CD4-positive, alpha-beta memory T cell (primary cell): ENCODE data around the gene KCNA1. TPM values are rescaled to one million over a fixed set of nuclear protein-coding genes. Genes with fewer than 3 reads are reported as not detected.

Experiments used
- CTCF ChIA-PET: fragments of 350-600 bp; sonication (Branson Sonifier 250); formaldehyde crosslinking; loops from one replicate; lab custom pipeline; 2021; ENCODE audit warnings: inconsistent platforms; ENCODE audit not compliant: partially characterized antibody; lab: Charles Lee
- POLR2A ChIA-PET: fragments of 350-600 bp; sonication (Branson Sonifier 250); formaldehyde crosslinking; loops from one replicate; lab custom pipeline; 2021; ENCODE audit not compliant: partially characterized antibody; lab: Charles Lee
- DNase-seq, 5 donors: peaks; one replicate each; pipeline versions ENCODE4 v3.0.0 to v3.0.0-alpha.2; 2020 to 2022; ENCODE audit warnings: mixed read lengths in 1 of 5
- H3K27ac ChIP-seq: one replicate; pipeline ENCODE4 v1.7.0; 2013; ENCODE audit warnings: low read depth, low read length
- H3K27me3 ChIP-seq: 2 replicates; pipeline ENCODE4 v1.7.0; 2013; ENCODE audit warnings: mild to moderate bottlenecking, low read length, moderate library complexity; ENCODE audit not compliant: insufficient read depth
- H3K36me3 ChIP-seq: 2 replicates; pipeline ENCODE4 v1.7.0; 2013; ENCODE audit warnings: mild to moderate bottlenecking, low read length, moderate library complexity; ENCODE audit not compliant: insufficient read depth
- H3K4me1 ChIP-seq: 2 replicates; pipeline ENCODE4 v1.7.0; 2013; ENCODE audit warnings: mild to moderate bottlenecking, low read length, moderate library complexity; ENCODE audit not compliant: insufficient read depth
- H3K4me3 ChIP-seq, 2 donors: one replicate each; pipeline ENCODE4 v1.7.0; 2013; ENCODE audit warnings: low read length in 2 of 2, mild to moderate bottlenecking in 1 of 2
- H3K9me3 ChIP-seq, 2 donors: one replicate each; pipeline ENCODE4 v1.7.0; 2013; ENCODE audit warnings: low read length in 2 of 2, control low read depth in 1 of 2; ENCODE audit not compliant: control insufficient read depth in 1 of 2
- H3K27ac Mint-ChIP-seq, 7 donors: one replicate each; pipeline ENCODE4 v1.8.0; 2020 to 2021; ENCODE audit warnings: mixed read lengths in 7 of 7, mild to moderate bottlenecking in 6 of 7, inconsistent platforms in 3 of 7, moderate library complexity in 3 of 7
- H3K27me3 Mint-ChIP-seq, 2 donors: one replicate each; pipeline ENCODE4 v1.8.0; 2020 to 2021; ENCODE audit warnings: mixed read lengths in 2 of 2
- H3K36me3 Mint-ChIP-seq, 2 donors: one replicate each; pipeline ENCODE4 v1.8.0; 2020 to 2021; ENCODE audit warnings: mixed read lengths in 2 of 2, inconsistent platforms in 1 of 2, mild to moderate bottlenecking in 1 of 2
- H3K4me1 Mint-ChIP-seq, 4 donors: one replicate each; pipeline ENCODE4 v1.8.0; 2020 to 2021; ENCODE audit warnings: mixed read lengths in 4 of 4, mild to moderate bottlenecking in 1 of 4
- H3K4me3 Mint-ChIP-seq, 8 donors: one replicate each; pipeline ENCODE4 v1.8.0; 2020 to 2021; ENCODE audit warnings: mixed read lengths in 8 of 8, mild to moderate bottlenecking in 7 of 8, moderate library complexity in 6 of 8, inconsistent platforms in 3 of 8
- H3K9me3 Mint-ChIP-seq, 8 donors: one replicate each; pipeline ENCODE4 v1.8.0; 2020 to 2021; ENCODE audit warnings: mixed read lengths in 8 of 8, mild to moderate bottlenecking in 5 of 8, inconsistent platforms in 3 of 8, moderate library complexity in 1 of 8
- intact Hi-C: fragments of 100-400 bp; cut with micrococcal nuclease; formaldehyde crosslinking; loops from one replicate; pipeline ENCODE4 v1.15.1; 2023
- polyA plus RNA-seq, 2 donors: library from polyadenylated mRNA; unstranded; fragments of 300-500 nt; fragmentation: Illumina TruSeq; gene quantifications; one replicate each; pipeline ENCODE4 v1.2.3, GENCODE V29; 2021
- total RNA-seq, 2 experiments: library from RNA; stranded (reverse); gene quantifications; one replicate each; pipeline ENCODE4 v1.2.3, GENCODE V29; 2021

KCNA1 gene
- not detected for total RNA-seq
- not detected for polyA plus RNA-seq

DNA sequence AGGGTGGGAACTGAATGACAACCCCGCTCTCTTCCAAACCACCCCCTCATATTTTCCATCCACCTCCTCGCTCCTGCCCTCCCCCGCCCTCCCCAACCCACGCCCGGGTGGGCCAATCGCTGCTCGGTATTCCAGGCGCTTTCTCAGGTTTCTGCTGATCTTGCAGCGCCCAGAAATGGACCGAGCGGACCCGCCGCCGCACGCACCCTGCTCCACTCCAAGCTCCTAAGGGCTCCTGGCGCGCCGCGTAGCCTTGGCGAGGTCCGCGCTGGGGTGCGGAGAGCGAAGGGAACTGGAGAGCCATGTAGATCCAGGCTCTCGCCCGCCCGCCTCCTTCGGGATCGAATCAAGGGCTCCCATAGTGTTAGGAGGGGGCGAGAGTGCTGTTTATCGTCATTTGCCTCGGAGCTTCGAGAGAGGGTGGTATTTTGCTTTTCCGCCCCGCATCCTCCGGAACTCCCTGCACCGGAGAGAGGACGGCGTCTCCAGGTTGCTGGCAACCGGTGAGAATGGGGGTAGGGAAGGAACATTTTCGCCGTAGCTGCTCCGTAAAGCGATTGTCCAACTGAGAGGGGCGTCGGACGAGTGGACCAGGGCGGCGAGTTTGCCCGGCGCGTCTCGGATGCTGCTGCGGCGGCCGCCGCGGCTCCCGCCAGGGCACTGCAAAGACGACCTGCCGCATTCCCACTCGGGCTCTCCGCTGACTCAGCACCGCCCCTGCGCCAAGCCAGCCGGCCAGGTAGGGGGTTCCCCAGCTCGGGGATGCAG lies at the start of gene KCNA1:
Gene KCNA1 (plus strand): TSS at position 172 of the 768 bp plus-strand sequence. CDS start 1,474 bp downstream, outside the sequence.
- POLR2A ChIA-PET = no interaction called here
- Mint-ChIP-seq H3K27ac (peak within 1 kb of the TSS in 1 of 7 donors; percentile 44), H3K27me3 (peaks cover 38% of the 10 kb centered on the region in 2 donors), H3K4me3 (peak within 1 kb of the TSS; percentile 83 to 95 (median 88)), H3K9me3 (peaks cover 0 to 3% (median 0%) of the 10 kb centered on the region in 8 donors), H3K36me3 (peaks cover 0 to 3% of the 10 kb centered on the region in 2 donors), H3K4me1 (peaks cover 8 to 19% (median 12%) of the 10 kb centered on the region in 4 donors)
- H3K4me3 ChIP-seq = peak within 1 kb of the TSS in 1 of 2 donors; percentile 38
- intact Hi-C loops = no loop called here
- no peaks in the 10 kb centered on the region for H3K36me3 ChIP-seq
- peaks cover 20% of the 10 kb centered on the region for H3K4me1 ChIP-seq
- H3K9me3 ChIP-seq = no peaks in the 10 kb centered on the region
- H3K27ac ChIP-seq = no peak within 1 kb of the TSS
- DNase-seq = no peak
- H3K27me3 ChIP-seq = peaks cover 12% of the 10 kb centered on the region
- CTCF ChIA-PET = interaction anchor here (0.8 kb wide), 1 partner anchor 55 kb away, joined by 3 read pairs; no protein-coding TSS in a partner anchor

DNA sequence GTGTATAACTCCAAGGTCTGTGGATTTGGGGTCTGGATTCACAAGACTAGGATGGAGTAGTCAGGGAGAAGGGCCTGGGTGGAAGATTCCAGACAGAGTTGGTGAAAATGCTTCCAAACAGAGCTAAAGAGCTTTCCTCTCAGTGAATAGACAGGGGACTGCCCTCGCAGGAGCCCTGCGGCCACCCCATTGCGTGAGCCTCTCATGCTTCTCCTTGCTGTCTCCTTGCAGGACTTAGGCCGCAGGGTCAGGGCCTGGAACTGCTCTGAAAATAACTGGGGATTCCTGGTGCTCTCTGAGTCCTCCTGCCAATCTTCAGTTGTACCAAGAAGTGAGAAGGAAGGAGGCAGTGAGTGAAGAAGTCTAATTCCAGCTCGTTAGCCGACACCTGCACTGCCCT lies 49.0 kb upstream of the KCNA1 start:
- Histone ChIP-seq H3K4me3 (no peak overlapping the region), H3K9me3 (no peaks in the 10 kb centered on the region), H3K27me3 (peaks cover 10% of the 10 kb centered on the region), H3K36me3 (no peaks in the 10 kb centered on the region), H3K27ac (no peak overlapping the region), H3K4me1 (peaks cover 10% of the 10 kb centered on the region)
- POLR2A ChIA-PET = no interaction called here
- Mint-ChIP-seq H3K4me3 (no peak overlapping the region), H3K27me3 (peaks cover 19 to 20% of the 10 kb centered on the region in 2 donors), H3K27ac (no peak overlapping the region), H3K4me1 (peaks cover 8 to 13% (median 10%) of the 10 kb centered on the region in 4 donors), H3K36me3 (no peaks in the 10 kb centered on the region), H3K9me3 (no peaks in the 10 kb centered on the region)
- intact Hi-C loops = no loop called here
- CTCF ChIA-PET = interaction anchor here (1.6 to 2.8 kb wide), 2 partner anchors 10 to 12 kb away, joined by 6 to 9 read pairs; no protein-coding TSS in a partner anchor
- no peak for DNase-seq

GRCh38 chr12:4862809-4863208 lies 46.9 kb upstream of the KCNA1 start:
- Mint-ChIP-seq H3K9me3 (no peaks in the 10 kb centered on the region), H3K27me3 (peaks cover 18 to 27% of the 10 kb centered on the region in 2 donors), H3K36me3 (no peaks in the 10 kb centered on the region), H3K27ac (no peak overlapping the region), H3K4me3 (no peak overlapping the region), H3K4me1 (peaks cover 4 to 7% (median 5%) of the 10 kb centered on the region in 4 donors)
- peaks cover 6% of the 10 kb centered on the region for H3K27me3 ChIP-seq
- CTCF ChIA-PET = interaction anchor here (1.7 kb wide), 1 partner anchor 12 kb away, joined by 7 read pairs; no protein-coding TSS in a partner anchor
- POLR2A ChIA-PET = no interaction called here
- intact Hi-C loops = no loop called here
- no peak overlapping the region for H3K27ac ChIP-seq
- H3K36me3 ChIP-seq = no peaks in the 10 kb centered on the region
- no peak overlapping the region for H3K4me3 ChIP-seq
- DNase-seq = no peak
- H3K4me1 ChIP-seq = peaks cover 5% of the 10 kb centered on the region
- H3K9me3 ChIP-seq = no peaks in the 10 kb centered on the region

DNA sequence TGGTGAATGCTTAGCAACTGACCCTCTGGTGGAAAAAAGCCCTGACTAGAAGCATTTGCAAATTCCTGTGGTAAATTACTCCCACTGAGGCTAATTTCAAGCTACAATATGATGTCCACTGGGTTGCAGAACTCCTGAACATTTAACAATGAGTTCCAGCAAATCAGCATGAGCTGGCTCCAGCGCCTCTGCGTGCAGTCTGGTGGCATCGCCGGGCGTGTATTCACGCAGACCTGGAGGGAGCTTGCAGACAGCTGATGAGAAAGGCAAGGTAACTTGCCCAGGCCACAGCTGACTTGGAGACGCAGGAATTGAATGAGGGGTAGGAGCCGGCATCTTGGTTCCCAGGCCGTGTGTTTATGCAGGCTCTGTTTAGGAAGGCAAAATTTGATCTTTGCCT lies 45.1 kb upstream of the KCNA1 start:
- Mint-ChIP-seq H3K27ac (no peak overlapping the region), H3K36me3 (no peaks in the 10 kb centered on the region), H3K27me3 (peaks cover 12 to 27% of the 10 kb centered on the region in 2 donors), H3K9me3 (no peaks in the 10 kb centered on the region), H3K4me3 (no peak overlapping the region), H3K4me1 (peaks cover 0 to 2% (median 0%) of the 10 kb centered on the region in 4 donors)
- intact Hi-C loops = no loop called here
- ChIA-PET POLR2A (no interaction called here), CTCF (interaction anchor here (1.3 to 1.7 kb wide), 3 partner anchors 9 to 14 kb away, joined by 4 to 7 read pairs (median 5); no protein-coding TSS in a partner anchor)
- H3K4me1 ChIP-seq = no peaks in the 10 kb centered on the region
- no peaks in the 10 kb centered on the region for H3K27me3 ChIP-seq
- DNase-seq = no peak
- H3K27ac ChIP-seq = no peak overlapping the region
- H3K4me3 ChIP-seq = no peak overlapping the region
- no peaks in the 10 kb centered on the region for H3K9me3 ChIP-seq
- H3K36me3 ChIP-seq = no peaks in the 10 kb centered on the region

GRCh38 chr12:4865246-4865645 lies 44.5 kb upstream of the KCNA1 start:
- no peak overlapping the region for H3K4me3 Mint-ChIP-seq
- peaks cover 13 to 29% of the 10 kb centered on the region in 2 donors for H3K27me3 Mint-ChIP-seq
- no peak for DNase-seq
- intact Hi-C loops = no loop called here
- H3K4me1 Mint-ChIP-seq = peaks cover 0 to 2% (median 0%) of the 10 kb centered on the region in 4 donors
- no peaks in the 10 kb centered on the region for H3K9me3 ChIP-seq
- H3K27ac ChIP-seq = no peak overlapping the region
- ChIA-PET POLR2A (no interaction called here), CTCF (interaction anchor here (1.6 to 6.0 kb wide), 2 partner anchors 9 to 10 kb away, joined by 4 to 92 read pairs; no protein-coding TSS in a partner anchor)
- H3K27me3 ChIP-seq = no peaks in the 10 kb centered on the region
- no peaks in the 10 kb centered on the region for H3K9me3 Mint-ChIP-seq
- H3K4me1 ChIP-seq = no peaks in the 10 kb centered on the region
- no peak overlapping the region for H3K27ac Mint-ChIP-seq
- no peak overlapping the region for H3K4me3 ChIP-seq
- H3K36me3 ChIP-seq = no peaks in the 10 kb centered on the region
- no peaks in the 10 kb centered on the region for H3K36me3 Mint-ChIP-seq

GRCh38 chr12:4866299-4866698 lies 43.4 kb upstream of the KCNA1 start:
- H3K27ac ChIP-seq = no peak overlapping the region
- Mint-ChIP-seq H3K9me3 (no peaks in the 10 kb centered on the region), H3K27ac (no peak overlapping the region), H3K36me3 (no peaks in the 10 kb centered on the region), H3K27me3 (peaks cover 17 to 30% of the 10 kb centered on the region in 2 donors), H3K4me3 (no peak overlapping the region), H3K4me1 (peaks cover 0 to 2% (median 0%) of the 10 kb centered on the region in 4 donors)
- no peaks in the 10 kb centered on the region for H3K4me1 ChIP-seq
- intact Hi-C loops = no loop called here
- H3K4me3 ChIP-seq = no peak overlapping the region
- no peak for DNase-seq
- CTCF ChIA-PET = interaction anchor here (1.6 to 6.0 kb wide), 2 partner anchors 9 to 10 kb away, joined by 4 to 92 read pairs; no protein-coding TSS in a partner anchor
- no peaks in the 10 kb centered on the region for H3K9me3 ChIP-seq
- POLR2A ChIA-PET = no interaction called here
- no peaks in the 10 kb centered on the region for H3K36me3 ChIP-seq
- no peaks in the 10 kb centered on the region for H3K27me3 ChIP-seq

DNA sequence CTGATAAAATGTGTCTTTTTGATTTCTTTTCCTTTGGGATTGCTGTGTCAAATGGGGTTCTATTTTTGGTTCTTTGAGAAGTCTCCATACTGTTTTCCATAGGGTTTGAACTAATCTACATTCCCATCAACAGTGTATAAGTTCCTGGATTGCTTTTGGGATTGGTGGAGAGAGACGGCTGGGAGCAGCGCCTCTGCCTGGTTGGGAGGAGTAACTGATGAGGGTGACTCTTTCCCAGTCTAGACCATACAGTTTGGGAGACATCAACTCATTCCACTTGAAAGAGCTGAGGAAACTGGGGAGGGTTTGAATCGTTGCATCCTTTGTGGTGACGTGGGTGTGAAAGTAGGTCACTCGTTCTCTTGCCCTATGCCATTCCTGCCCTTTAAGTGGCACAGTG lies 42.3 kb upstream of the KCNA1 start:
- ChIA-PET POLR2A (no interaction called here), CTCF (interaction anchor here (6.0 kb wide), 1 partner anchor 11 kb away, joined by 92 read pairs; no protein-coding TSS in a partner anchor)
- no peak overlapping the region for H3K4me3 Mint-ChIP-seq
- no peak for DNase-seq
- no peaks in the 10 kb centered on the region for H3K36me3 Mint-ChIP-seq
- no peaks in the 10 kb centered on the region for H3K36me3 ChIP-seq
- no peak overlapping the region for H3K27ac ChIP-seq
- H3K4me3 ChIP-seq = no peak overlapping the region
- H3K27ac Mint-ChIP-seq = no peak overlapping the region
- no peaks in the 10 kb centered on the region for H3K9me3 Mint-ChIP-seq
- peaks cover 0 to 2% (median 0%) of the 10 kb centered on the region in 4 donors for H3K4me1 Mint-ChIP-seq
- H3K9me3 ChIP-seq = no peaks in the 10 kb centered on the region
- H3K27me3 Mint-ChIP-seq = peaks cover 19 to 30% of the 10 kb centered on the region in 2 donors
- no peaks in the 10 kb centered on the region for H3K4me1 ChIP-seq
- intact Hi-C loops = no loop called here
- H3K27me3 ChIP-seq = no peaks in the 10 kb centered on the region
